ENCODE measurements around the gene RAD18.

Gene RAD18
- total RNA-seq: 15.0 to 20.1 (median 19.2) reads per million in 3 donors

- DNase-seq: peak; percentile 83 to 90 (median 88)
These were observed at the start of gene RAD18 for GRCh38 chr3:8963137-8963853. Gene RAD18, minus strand, starts transcription at chr3:8963472. Its CDS starts 87 bp downstream, at chr3:8963385.

GRCh38 chr3:9012521-9012920, 49.2 kb upstream of the RAD18 start:
- Histone ChIP-seq H3K36me3 (ENCODE audit: control insufficient read depth, insufficient read depth, low read length) (no peaks in the 10 kb centered on the region), H3K4me1 (ENCODE audit: control insufficient read depth, insufficient read depth, low read length, poor library complexity, severe bottlenecking) (no peaks in the 10 kb centered on the region), H3K27me3 (replicated peaks; ENCODE audit: control insufficient read depth, insufficient read depth, low read length, poor library complexity, severe bottlenecking) (no peaks in the 10 kb centered on the region), H3K9me3 (ENCODE audit: control insufficient read depth, low read length) (no peaks in the 10 kb centered on the region), H3K4me3 (ENCODE audit: insufficient read depth, low read depth, low read length, poor library complexity, severe bottlenecking) (no peak overlapping the region), H3K27ac (ENCODE audit: insufficient read depth, low read length, poor library complexity, severe bottlenecking) (no peak overlapping the region)
- DNase-seq: no peak

More at GRCh38 chr3:8963137-8963853, at the start of gene RAD18:
- H3K4me1 ChIP-seq (ENCODE audit: control insufficient read depth, insufficient read depth, low read length, poor library complexity, severe bottlenecking): peaks cover 14% of the 10 kb centered on the region
- H3K27me3 ChIP-seq (replicated peaks; ENCODE audit: control insufficient read depth, insufficient read depth, low read length, poor library complexity, severe bottlenecking): no peaks in the 10 kb centered on the region
- peak within 1 kb of the TSS; percentile 83 for H3K4me3 ChIP-seq (ENCODE audit: insufficient read depth, low read depth, low read length, poor library complexity, severe bottlenecking)
- H3K9me3 ChIP-seq (ENCODE audit: control insufficient read depth, low read length): no peaks in the 10 kb centered on the region
- H3K27ac ChIP-seq (ENCODE audit: insufficient read depth, low read length, poor library complexity, severe bottlenecking): peak within 1 kb of the TSS; percentile 91
- H3K36me3 ChIP-seq (ENCODE audit: control insufficient read depth, insufficient read depth, low read length): peaks cover under 1% of the 10 kb centered on the region

- no peaks in the 10 kb centered on the region for H3K9me3 ChIP-seq (ENCODE audit: control insufficient read depth, low read length)
- no peaks in the 10 kb centered on the region for H3K27me3 ChIP-seq (replicated peaks; ENCODE audit: control insufficient read depth, insufficient read depth, low read length, poor library complexity, severe bottlenecking)
- no peak for DNase-seq
- H3K4me1 ChIP-seq (ENCODE audit: control insufficient read depth, insufficient read depth, low read length, poor library complexity, severe bottlenecking): no peaks in the 10 kb centered on the region
- no peaks in the 10 kb centered on the region for H3K36me3 ChIP-seq (ENCODE audit: control insufficient read depth, insufficient read depth, low read length)
- no peak overlapping the region for H3K27ac ChIP-seq (ENCODE audit: insufficient read depth, low read length, poor library complexity, severe bottlenecking)
- no peak overlapping the region for H3K4me3 ChIP-seq (ENCODE audit: insufficient read depth, low read depth, low read length, poor library complexity, severe bottlenecking)
These were observed 46.8 kb upstream of the RAD18 start for GRCh38 chr3:9009976-9010545.

- Histone ChIP-seq H3K27me3 (replicated peaks; ENCODE audit: control insufficient read depth, insufficient read depth, low read length, poor library complexity, severe bottlenecking) (no peaks in the 10 kb centered on the region), H3K36me3 (ENCODE audit: control insufficient read depth, insufficient read depth, low read length) (no peaks in the 10 kb centered on the region), H3K9me3 (ENCODE audit: control insufficient read depth, low read length) (no peaks in the 10 kb centered on the region), H3K4me3 (ENCODE audit: insufficient read depth, low read depth, low read length, poor library complexity, severe bottlenecking) (no peak overlapping the region), H3K27ac (ENCODE audit: insufficient read depth, low read length, poor library complexity, severe bottlenecking) (no peak overlapping the region), H3K4me1 (ENCODE audit: control insufficient read depth, insufficient read depth, low read length, poor library complexity, severe bottlenecking) (no peaks in the 10 kb centered on the region)
- DNase-seq: no peak
These were observed 45.4 kb upstream of the RAD18 start for GRCh38 chr3:9008550-9009255.

- Histone ChIP-seq H3K27ac (ENCODE audit: insufficient read depth, low read length, poor library complexity, severe bottlenecking) (no peak overlapping the region), H3K4me3 (ENCODE audit: insufficient read depth, low read depth, low read length, poor library complexity, severe bottlenecking) (no peak overlapping the region), H3K36me3 (ENCODE audit: control insufficient read depth, insufficient read depth, low read length) (no peaks in the 10 kb centered on the region), H3K27me3 (replicated peaks; ENCODE audit: control insufficient read depth, insufficient read depth, low read length, poor library complexity, severe bottlenecking) (no peaks in the 10 kb centered on the region), H3K4me1 (ENCODE audit: control insufficient read depth, insufficient read depth, low read length, poor library complexity, severe bottlenecking) (no peaks in the 10 kb centered on the region), H3K9me3 (ENCODE audit: control insufficient read depth, low read length) (no peaks in the 10 kb centered on the region)
- DNase-seq: no peak
These were observed 44.7 kb upstream of the RAD18 start for GRCh38 chr3:9007928-9008327.

GRCh38 chr3:9007213-9007612, 43.9 kb upstream of the RAD18 start:
- Histone ChIP-seq H3K27ac (ENCODE audit: insufficient read depth, low read length, poor library complexity, severe bottlenecking) (no peak overlapping the region), H3K4me3 (ENCODE audit: insufficient read depth, low read depth, low read length, poor library complexity, severe bottlenecking) (no peak overlapping the region), H3K36me3 (ENCODE audit: control insufficient read depth, insufficient read depth, low read length) (no peaks in the 10 kb centered on the region), H3K4me1 (ENCODE audit: control insufficient read depth, insufficient read depth, low read length, poor library complexity, severe bottlenecking) (no peaks in the 10 kb centered on the region), H3K27me3 (replicated peaks; ENCODE audit: control insufficient read depth, insufficient read depth, low read length, poor library complexity, severe bottlenecking) (no peaks in the 10 kb centered on the region), H3K9me3 (ENCODE audit: control insufficient read depth, low read length) (no peaks in the 10 kb centered on the region)
- DNase-seq: no peak

GRCh38 chr3:9000041-9000440, 36.8 kb upstream of the RAD18 start:
- Histone ChIP-seq H3K9me3 (ENCODE audit: control insufficient read depth, low read length) (no peaks in the 10 kb centered on the region), H3K4me1 (ENCODE audit: control insufficient read depth, insufficient read depth, low read length, poor library complexity, severe bottlenecking) (no peaks in the 10 kb centered on the region), H3K4me3 (ENCODE audit: insufficient read depth, low read depth, low read length, poor library complexity, severe bottlenecking) (no peak overlapping the region), H3K36me3 (ENCODE audit: control insufficient read depth, insufficient read depth, low read length) (no peaks in the 10 kb centered on the region), H3K27me3 (replicated peaks; ENCODE audit: control insufficient read depth, insufficient read depth, low read length, poor library complexity, severe bottlenecking) (no peaks in the 10 kb centered on the region), H3K27ac (ENCODE audit: insufficient read depth, low read length, poor library complexity, severe bottlenecking) (no peak overlapping the region)
- no peak for DNase-seq

GRCh38 chr3:8997151-8997550, 33.9 kb upstream of the RAD18 start:
- Histone ChIP-seq H3K4me1 (ENCODE audit: control insufficient read depth, insufficient read depth, low read length, poor library complexity, severe bottlenecking) (no peaks in the 10 kb centered on the region), H3K36me3 (ENCODE audit: control insufficient read depth, insufficient read depth, low read length) (no peaks in the 10 kb centered on the region), H3K4me3 (ENCODE audit: insufficient read depth, low read depth, low read length, poor library complexity, severe bottlenecking) (no peak overlapping the region), H3K27ac (ENCODE audit: insufficient read depth, low read length, poor library complexity, severe bottlenecking) (no peak overlapping the region), H3K27me3 (replicated peaks; ENCODE audit: control insufficient read depth, insufficient read depth, low read length, poor library complexity, severe bottlenecking) (no peaks in the 10 kb centered on the region), H3K9me3 (ENCODE audit: control insufficient read depth, low read length) (no peaks in the 10 kb centered on the region)
- no peak for DNase-seq

- H3K27me3 ChIP-seq (replicated peaks; ENCODE audit: control insufficient read depth, insufficient read depth, low read length, poor library complexity, severe bottlenecking): no peaks in the 10 kb centered on the region
- no peaks in the 10 kb centered on the region for H3K36me3 ChIP-seq (ENCODE audit: control insufficient read depth, insufficient read depth, low read length)
- H3K4me1 ChIP-seq (ENCODE audit: control insufficient read depth, insufficient read depth, low read length, poor library complexity, severe bottlenecking): no peaks in the 10 kb centered on the region
- no peaks in the 10 kb centered on the region for H3K9me3 ChIP-seq (ENCODE audit: control insufficient read depth, low read length)
- DNase-seq: no peak
- no peak overlapping the region for H3K27ac ChIP-seq (ENCODE audit: insufficient read depth, low read length, poor library complexity, severe bottlenecking)
- H3K4me3 ChIP-seq (ENCODE audit: insufficient read depth, low read depth, low read length, poor library complexity, severe bottlenecking): no peak overlapping the region
These were observed 33.4 kb upstream of the RAD18 start for GRCh38 chr3:8996681-8997121.

GRCh38 chr3:8996216-8996615, 32.9 kb upstream of the RAD18 start:
- Histone ChIP-seq H3K27me3 (replicated peaks; ENCODE audit: control insufficient read depth, insufficient read depth, low read length, poor library complexity, severe bottlenecking) (no peaks in the 10 kb centered on the region), H3K36me3 (ENCODE audit: control insufficient read depth, insufficient read depth, low read length) (no peaks in the 10 kb centered on the region), H3K4me1 (ENCODE audit: control insufficient read depth, insufficient read depth, low read length, poor library complexity, severe bottlenecking) (no peaks in the 10 kb centered on the region), H3K27ac (ENCODE audit: insufficient read depth, low read length, poor library complexity, severe bottlenecking) (no peak overlapping the region), H3K9me3 (ENCODE audit: control insufficient read depth, low read length) (no peaks in the 10 kb centered on the region), H3K4me3 (ENCODE audit: insufficient read depth, low read depth, low read length, poor library complexity, severe bottlenecking) (no peak overlapping the region)
- DNase-seq: no peak

All from effector memory CD4-positive, alpha-beta T cell (primary cell).